Activated B cell treated with CpG ODN at 0.5 μM for 24 hours (primary cell): ENCODE results near the gene CCR8. TPM values are rescaled to one million over a fixed set of nuclear protein-coding genes. Genes with fewer than 3 reads are reported as not detected.

Source experiments
- ATAC-seq: fragments of 200-7000 bp; cut with Tn5 transposase; one replicate; pipeline ENCODE4 v1.10.0; 2021; ENCODE audit warnings: low read depth, mild to moderate bottlenecking, moderate library complexity
- CTCF ChIA-PET: fragments of 350-600 bp; sonication (Branson Sonifier 250); formaldehyde crosslinking; loops from one replicate; lab custom pipeline; 2021; ENCODE audit warnings: antibody characterized with exemption; lab: Charles Lee
- POLR2A ChIA-PET: fragments of 350-600 bp; sonication (Branson Sonifier 250); formaldehyde crosslinking; loops from one replicate; lab custom pipeline; 2021; ENCODE audit warnings: antibody characterized with exemption; lab: Charles Lee
- DNase-seq: peaks from one replicate; pipeline ENCODE4 v3.0.0; 2022
- H3K27ac Mint-ChIP-seq: one replicate; pipeline ENCODE4 v1.8.0; 2020; ENCODE audit warnings: mixed read lengths
- H3K27me3 Mint-ChIP-seq: one replicate; pipeline ENCODE4 v1.8.0; 2021; ENCODE audit warnings: mixed read lengths
- H3K36me3 Mint-ChIP-seq: one replicate; pipeline ENCODE4 v1.8.0; 2021; ENCODE audit warnings: low read depth, mixed read lengths
- H3K4me1 Mint-ChIP-seq: one replicate; pipeline ENCODE4 v1.8.0; 2021; ENCODE audit warnings: mixed read lengths
- H3K4me3 Mint-ChIP-seq: one replicate; pipeline ENCODE4 v1.8.0; 2020; ENCODE audit warnings: mild to moderate bottlenecking, mixed read lengths
- H3K9me3 Mint-ChIP-seq: one replicate; pipeline ENCODE4 v1.8.0; 2020; ENCODE audit warnings: mixed read lengths
- CTCF ChIP-seq: fragments of 200-600 bp; IDR thresholded peaks from one replicate; pipeline ENCODE4 v1.8.0; 2022; ENCODE audit warnings: antibody characterized with exemption, mild to moderate bottlenecking
- intact Hi-C: fragments of 100-400 bp; cut with micrococcal nuclease; formaldehyde crosslinking; loops from one replicate; pipeline ENCODE4 v1.15.1; 2024
- total RNA-seq: library from RNA; stranded (reverse); gene quantifications from 2 replicates; pipeline ENCODE4 v1.2.3, GENCODE V29; 2022

Gene CCR8
- total RNA-seq, 1 donor from 2014 or later: not detected

GRCh38 chr3:39372833-39373232 lies 43.3 kb downstream of the CCR8 start:
- Mint-ChIP-seq H3K4me3 (no peak overlapping the region), H3K27ac (no peak overlapping the region), H3K27me3 (peaks cover 2% of the 10 kb centered on the region), H3K9me3 (no peaks in the 10 kb centered on the region), H3K36me3 (no peaks in the 10 kb centered on the region), H3K4me1 (peaks cover 2% of the 10 kb centered on the region)
- CTCF ChIA-PET: interaction anchor here (1.0 kb wide), 1 partner anchor 84 kb away, joined by 3 read pairs; no protein-coding TSS in a partner anchor
- DNase-seq (no peak), ATAC-seq (no peak)
- POLR2A ChIA-PET: no interaction called here
- no peak for TF ChIP-seq CTCF
- intact Hi-C loops: no loop called here

- H3K4me1 Mint-ChIP-seq: peaks cover 3% of the 10 kb centered on the region
- no peak overlapping the region for H3K4me3 Mint-ChIP-seq
- intact Hi-C loops: no loop called here
- ChIA-PET CTCF (interaction anchor here (1.2 to 2.0 kb wide), 5 partner anchors 82 to 188 kb away, joined by 3 to 15 read pairs (median 7); no protein-coding TSS in a partner anchor), POLR2A (no interaction called here)
- no peaks in the 10 kb centered on the region for H3K9me3 Mint-ChIP-seq
- H3K27ac Mint-ChIP-seq: no peak overlapping the region
- ATAC-seq: no peak
- DNase-seq: no peak
- TF ChIP-seq CTCF: no peak
- H3K36me3 Mint-ChIP-seq: no peaks in the 10 kb centered on the region
- H3K27me3 Mint-ChIP-seq: no peaks in the 10 kb centered on the region
Observed at GRCh38 chr3:39376959-39377634, 47.6 kb downstream of the CCR8 start.

- intact Hi-C loops: loop anchor here (1.0 kb wide), 2 partner anchors 189 to 277 kb away; no protein-coding TSS in a partner anchor
- ATAC-seq: peak; percentile 71
- ChIA-PET CTCF (interaction anchor here (0.9 to 2.0 kb wide), 7 partner anchors 32 to 227 kb away, joined by 3 to 15 read pairs (median 5); no protein-coding TSS in a partner anchor), POLR2A (interaction anchor here (0.9 kb wide), 1 partner anchor 90 kb away, joined by 3 read pairs; no protein-coding TSS in a partner anchor)
- no peaks in the 10 kb centered on the region for H3K36me3 Mint-ChIP-seq
- H3K4me3 Mint-ChIP-seq: no peak overlapping the region
- no peak overlapping the region for H3K27ac Mint-ChIP-seq
- peaks cover 8% of the 10 kb centered on the region for H3K4me1 Mint-ChIP-seq
- no peaks in the 10 kb centered on the region for H3K9me3 Mint-ChIP-seq
- H3K27me3 Mint-ChIP-seq: no peaks in the 10 kb centered on the region
- TF ChIP-seq CTCF: peak; percentile 64
- DNase-seq: no peak
Observed at GRCh38 chr3:39378088-39378487, 48.6 kb downstream of the CCR8 start.

GRCh38 chr3:39378957-39379777 lies 49.7 kb downstream of the CCR8 start:
- DNase-seq (no peak), ATAC-seq (no peak)
- H3K27ac Mint-ChIP-seq: no peak overlapping the region
- POLR2A ChIA-PET: interaction anchor here (0.6 kb wide), 1 partner anchor 19 kb away, joined by 4 read pairs; no protein-coding TSS in a partner anchor
- intact Hi-C loops: loop anchor here (1.0 kb wide), 2 partner anchors 190 to 278 kb away; no protein-coding TSS in a partner anchor
- TF ChIP-seq CTCF: no peak
- CTCF ChIA-PET: interaction anchor here (1.1 to 2.0 kb wide), 3 partner anchors 10 to 190 kb away, joined by 3 to 15 read pairs (median 5); no protein-coding TSS in a partner anchor
- H3K27me3 Mint-ChIP-seq: no peaks in the 10 kb centered on the region
- peaks cover 6% of the 10 kb centered on the region for H3K36me3 Mint-ChIP-seq
- H3K9me3 Mint-ChIP-seq: no peaks in the 10 kb centered on the region
- H3K4me3 Mint-ChIP-seq: no peak overlapping the region
- peaks cover 13% of the 10 kb centered on the region for H3K4me1 Mint-ChIP-seq
